Endothelial cell of umbilical vein (primary cell): Measurements from ENCODE around the gene VPS35L. TPM values are rescaled to one million over a fixed set of nuclear protein-coding genes. Genes with fewer than 3 reads are reported as not detected.

Experiments used
- BruUV-seq: library from RNA; stranded (reverse); fragments of 400-500 nt; replicated peaks from 2 replicates; lab custom pipeline; 2021; lab: Mats Ljungman, UMichigan
- CTCF ChIA-PET: fragments of 300-600, 350-600 bp; sonication (Branson Sonifier 250); formaldehyde crosslinking; loops from one replicate; lab custom pipeline; 2021; ENCODE audit warnings: antibody characterized with exemption, inconsistent platforms; lab: Charles Lee
- POLR2A ChIA-PET: fragments of 300-600, 350-600 bp; sonication (Branson Sonifier 250); formaldehyde crosslinking; loops from one replicate; lab custom pipeline; 2021; ENCODE audit warnings: antibody characterized with exemption, inconsistent platforms; lab: Charles Lee
- DNase-seq: peaks from one replicate; pipeline ENCODE4 v3.0.0-alpha.2; 2011; ENCODE audit warnings: low read depth, low spot score
- FAIRE-seq: peaks from 2 replicates; lab custom pipeline; 2011; peaks lifted over from hg19 to GRCh38; lab: Jason Lieb, UNC
- H2AFZ ChIP-seq: 2 replicates; pipeline ENCODE4 v1.6.0; 2012; ENCODE audit warnings: low read depth, low read length, control low read depth, inconsistent platforms
- H3K27ac ChIP-seq: 2 replicates; pipeline ENCODE4 v1.5.1; 2011; ENCODE audit warnings: low read depth, mild to moderate bottlenecking, control low read depth, low read length, moderate library complexity; ENCODE audit not compliant: insufficient read depth
- H3K27me3 ChIP-seq, 2 experiments: 2 replicates each; pipeline versions ENCODE4 v1.6.0 to v1.6.1; 2011; ENCODE audit warnings: low read length in 2 of 2, mixed read lengths in 1 of 2; ENCODE audit not compliant: control insufficient read depth in 2 of 2, insufficient read depth in 2 of 2
- H3K36me3 ChIP-seq, 2 experiments: 2 replicates in 1 of 2; 3 replicates in 1 of 2; pipeline ENCODE4 v1.5.1; 2011; ENCODE audit warnings: low read length in 2 of 2, mild to moderate bottlenecking in 1 of 2, moderate library complexity in 1 of 2; ENCODE audit not compliant: control insufficient read depth in 2 of 2, insufficient read depth in 2 of 2; ENCODE audit errors: extremely low read depth in 1 of 2
- H3K4me1 ChIP-seq: 3 replicates; pipeline ENCODE4 v1.5.1; 2011; ENCODE audit warnings: mild to moderate bottlenecking, low read length; ENCODE audit not compliant: control insufficient read depth, insufficient read depth; ENCODE audit errors: extremely low read depth
- H3K4me2 ChIP-seq: 2 replicates; pipeline ENCODE4 v1.6.1; 2011; ENCODE audit warnings: low read length, control low read depth, mixed read lengths; ENCODE audit not compliant: insufficient read depth
- H3K4me3 ChIP-seq, 3 experiments: fragments of 200-600 bp in 1 of 3; sonication (generic), shearing (Covaris generic) in 1 of 3; replicated peaks in 1 of 3; 2 replicates each; pipeline ENCODE4 v1.5.1; 2011 to 2016; ENCODE audit warnings: control low read depth in 3 of 3, low read length in 3 of 3, mild to moderate bottlenecking in 2 of 3, inconsistent platforms in 1 of 3, low read depth in 1 of 3, moderate library complexity in 1 of 3; ENCODE audit not compliant: insufficient read depth in 1 of 3
- H3K79me2 ChIP-seq: 2 replicates; pipeline ENCODE4 v1.6.0; 2012; ENCODE audit warnings: low read length, inconsistent platforms; ENCODE audit not compliant: control insufficient read depth, insufficient read depth
- H3K9ac ChIP-seq: replicated peaks from 2 replicates; pipeline ENCODE3; 2011; ENCODE audit warnings: low read length, control low read depth; ENCODE audit not compliant: insufficient read depth; ENCODE audit errors: extremely low read depth
- H3K9me1 ChIP-seq: replicated peaks from 3 replicates; pipeline ENCODE4 v1.6.0; 2011; ENCODE audit warnings: mild to moderate bottlenecking, low read length; ENCODE audit not compliant: control insufficient read depth, insufficient read depth; ENCODE audit errors: extremely low read depth
- H3K9me3 ChIP-seq: replicated peaks from 2 replicates; pipeline ENCODE4 v1.5.1; 2012; ENCODE audit warnings: low read length, inconsistent platforms; ENCODE audit not compliant: control insufficient read depth, insufficient read depth
- H4K20me1 ChIP-seq: replicated peaks from 2 replicates; pipeline ENCODE3; 2011; ENCODE audit warnings: mild to moderate bottlenecking, low read length; ENCODE audit not compliant: control insufficient read depth, insufficient read depth; ENCODE audit errors: extremely low read depth
- CTCF ChIP-seq, 2 donors: IDR thresholded peaks; 1 replicate in 1 of 2; 2 replicates in 1 of 2; pipeline ENCODE4 v1.5.1; 2011; ENCODE audit warnings: low read length in 2 of 2, mild to moderate bottlenecking in 2 of 2, moderate library complexity in 2 of 2, control low read depth in 1 of 2, inconsistent platforms in 1 of 2, low read depth in 1 of 2; ENCODE audit not compliant: insufficient read depth in 1 of 2; ENCODE audit errors: extremely low read depth in 1 of 2
- EZH2 ChIP-seq: IDR thresholded peaks from 2 replicates; pipeline ENCODE4 v1.6.1; 2012; ENCODE audit warnings: borderline replicate concordance, low read depth, mild to moderate bottlenecking, moderate library complexity, low read length, inconsistent platforms; ENCODE audit not compliant: severe bottlenecking
- FOS ChIP-seq: IDR thresholded peaks from 2 replicates; pipeline ENCODE4 v1.6.1; 2011; ENCODE audit warnings: mild to moderate bottlenecking, low read length, moderate library complexity, borderline replicate concordance; ENCODE audit not compliant: insufficient read depth
- JUN ChIP-seq: IDR thresholded peaks from 2 replicates; pipeline ENCODE4 v1.6.1; 2011; ENCODE audit warnings: borderline replicate concordance, low read depth; ENCODE audit not compliant: insufficient read length, insufficient read depth
- MYC ChIP-seq: IDR thresholded peaks from one replicate; pipeline ENCODE4 v1.6.1; 2011; ENCODE audit warnings: mild to moderate bottlenecking, low read depth, low read length
- POLR2A ChIP-seq: IDR thresholded peaks from 2 replicates; pipeline ENCODE4 v1.6.1; 2012; ENCODE audit warnings: low read depth, mild to moderate bottlenecking, control low read depth, low read length
- POLR2AphosphoS5 ChIP-seq: IDR thresholded peaks from 2 replicates; pipeline ENCODE4 v1.6.1; 2012; ENCODE audit warnings: low read depth, mild to moderate bottlenecking, control low read depth, low read length, moderate library complexity; ENCODE audit not compliant: insufficient read depth
- dilution Hi-C: fragments of 300-500 bp; cut with MboI; formaldehyde crosslinking; loops from one replicate; pipeline ENCODE4 v1.15.0; 2019; ENCODE audit warnings: low sequenced_read_pairs; ENCODE audit not compliant: extremely low pct_ligation_motif_present
- intact Hi-C: fragments of 100-400 bp; cut with micrococcal nuclease; formaldehyde crosslinking; loops from one replicate; pipeline ENCODE4 v1.10.0; 2022
- polyA plus RNA-seq, 4 experiments: library from polyadenylated mRNA; depleted of rRNA in 3 of 4; stranded (reverse) in 3 of 4; unstranded in 1 of 4; fragments of >200 nt; gene quantifications; 2 replicates each; pipeline versions ENCODE4 v1.2.1 to v1.2.3, GENCODE V29; 2011 to 2012; ENCODE audit warnings: missing spikeins in 1 of 4
- total RNA-seq: library from RNA; stranded (reverse); gene quantifications from 2 replicates; pipeline ENCODE4 v1.2.3, GENCODE V29; 2021
- TF ChIP-seq, protein P1 (sequence below): IDR thresholded peaks from 2 replicates; pipeline ENCODE4 v1.6.1; 2011; ENCODE audit not compliant: insufficient read depth, insufficient read length

Gene VPS35L
- total and polyA plus RNA-seq, 2 donors (not counting 3 experiments of a cell fraction or from before 2014, with no cell fraction given): 49.1 to 91.1 TPM

- Histone ChIP-seq H3K9me1 (no peaks in the 10 kb centered on the region), H3K9me3 (no peaks in the 10 kb centered on the region), H2AFZ (peak within 1 kb of the TSS; percentile 99), H3K4me2 (peak within 1 kb of the TSS; percentile 97), H4K20me1 (no peaks in the 10 kb centered on the region), H3K27me3 (no peaks in the 10 kb centered on the region), H3K9ac (peak within 1 kb of the TSS; percentile 96), H3K36me3 (peaks cover 0 to 5% of the 10 kb centered on the region in 2 experiments), H3K4me1 (peaks cover 13% of the 10 kb centered on the region), H3K27ac (peak within 1 kb of the TSS; percentile 81), H3K79me2 (peaks cover 34% of the 10 kb centered on the region), H3K4me3 (peak within 1 kb of the TSS; percentile 68 to 100 (median 99))
- FAIRE-seq (peak; percentile 87), DNase-seq (peak; percentile 89)
- CTCF ChIA-PET: interaction anchor here (1.0 to 2.5 kb wide), 9 partner anchors 9 to 169 kb away, joined by 3 to 14 read pairs (median 4); partner anchors contain the start of gene GPRC5B
- TF ChIP-seq POLR2AphosphoS5: peak; percentile 69
- TF ChIP-seq MYC: peak; percentile 52
- no peak for TF ChIP-seq EZH2
- TF ChIP-seq POLR2A: peak; percentile 32
- no peak for TF ChIP-seq JUN
- TF ChIP-seq, protein P1, sequence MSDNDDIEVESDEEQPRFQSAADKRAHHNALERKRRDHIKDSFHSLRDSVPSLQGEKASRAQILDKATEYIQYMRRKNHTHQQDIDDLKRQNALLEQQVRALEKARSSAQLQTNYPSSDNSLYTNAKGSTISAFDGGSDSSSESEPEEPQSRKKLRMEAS: peak; percentile 89
- TF ChIP-seq CTCF (IDR thresholded peaks at IDR 0.05; ENCODE audit: extremely low read depth in 1 of 2, insufficient read depth in 1 of 2, low read depth in 1 of 2, low read length in 2 of 2): peak in 1 of 2 donors; percentile 15
- no peak for TF ChIP-seq FOS
- dilution Hi-C loops: no loop called here
- BruUV-seq: TSS peak; percentile 52
- POLR2A ChIA-PET: no interaction called here
- intact Hi-C loops: loop anchor here (1.0 to 5.0 kb wide), 5 partner anchors 22 to 168 kb away; partner anchors contain the start of gene VPS35L
These were observed 162.5 kb downstream of the VPS35L start, which contains the start of the genes IQCK and KNOP1 for GRCh38 chr16:19717741-19718623. IQCK (plus strand) TSS chr16:19718271; CDS start chr16:19718307, 36 bp downstream. KNOP1 (minus strand) TSS chr16:19718227; CDS start chr16:19715035, 3,192 bp downstream.
